ENCODE results near the gene FGFBP1. TPM values are rescaled to one million over a fixed set of nuclear protein-coding genes. Genes with fewer than 3 reads are reported as not detected.
A peak's percentile ranks its signal among the peaks of the same experiment; 100 is the strongest.

Gene FGFBP1
- total RNA-seq, 6 donors from 2014 or later, result 3.1 to 14.4 (median 4.9) TPM; not detected in 2

GRCh38 chr4:15948826-15949225 is 10.3 kb upstream of the FGFBP1 start:
- Histone ChIP-seq H3K36me3 (no peaks in the 10 kb centered on the region), H3K4me1 (no peaks in the 10 kb centered on the region), H3K27ac (no peak overlapping the region), H3K9me3 (no peaks in the 10 kb centered on the region), H3K4me3 (no peak overlapping the region), H3K27me3 (no peaks in the 10 kb centered on the region)
- ATAC-seq (ENCODE audit: low FRiP score in 2 of 2), result no peak
- WGBS, 2 donors, result 95 to 96% methylated on average over 9 of the region's 9 CpGs
- DNase-seq, result no peak
- TF ChIP-seq POLR2AphosphoS5 (IDR thresholded peaks at IDR 0.05) (no peak), EP300 (IDR thresholded peaks at IDR 0.05) (no peak), POLR2A (IDR thresholded peaks at IDR 0.05) (no peak)
- TF ChIP-seq, protein P1, sequence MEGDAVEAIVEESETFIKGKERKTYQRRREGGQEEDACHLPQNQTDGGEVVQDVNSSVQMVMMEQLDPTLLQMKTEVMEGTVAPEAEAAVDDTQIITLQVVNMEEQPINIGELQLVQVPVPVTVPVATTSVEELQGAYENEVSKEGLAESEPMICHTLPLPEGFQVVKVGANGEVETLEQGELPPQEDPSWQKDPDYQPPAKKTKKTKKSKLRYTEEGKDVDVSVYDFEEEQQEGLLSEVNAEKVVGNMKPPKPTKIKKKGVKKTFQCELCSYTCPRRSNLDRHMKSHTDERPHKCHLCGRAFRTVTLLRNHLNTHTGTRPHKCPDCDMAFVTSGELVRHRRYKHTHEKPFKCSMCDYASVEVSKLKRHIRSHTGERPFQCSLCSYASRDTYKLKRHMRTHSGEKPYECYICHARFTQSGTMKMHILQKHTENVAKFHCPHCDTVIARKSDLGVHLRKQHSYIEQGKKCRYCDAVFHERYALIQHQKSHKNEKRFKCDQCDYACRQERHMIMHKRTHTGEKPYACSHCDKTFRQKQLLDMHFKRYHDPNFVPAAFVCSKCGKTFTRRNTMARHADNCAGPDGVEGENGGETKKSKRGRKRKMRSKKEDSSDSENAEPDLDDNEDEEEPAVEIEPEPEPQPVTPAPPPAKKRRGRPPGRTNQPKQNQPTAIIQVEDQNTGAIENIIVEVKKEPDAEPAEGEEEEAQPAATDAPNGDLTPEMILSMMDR (IDR thresholded peaks at IDR 0.05), result no peak

GRCh38 chr4:15947684-15948083 is 9.1 kb upstream of the FGFBP1 start:
- TF ChIP-seq, protein P1 (IDR thresholded peaks at IDR 0.05), result no peak
- no peak for TF ChIP-seq POLR2AphosphoS5 (IDR thresholded peaks at IDR 0.05)
- no peak for TF ChIP-seq POLR2A (IDR thresholded peaks at IDR 0.05)
- no peak for TF ChIP-seq EP300 (IDR thresholded peaks at IDR 0.05)
- no peaks in the 10 kb centered on the region for H3K36me3 ChIP-seq
- no peak overlapping the region for H3K4me3 ChIP-seq
- H3K9me3 ChIP-seq, result no peaks in the 10 kb centered on the region
- H3K27me3 ChIP-seq, result no peaks in the 10 kb centered on the region
- H3K4me1 ChIP-seq, result no peaks in the 10 kb centered on the region
- ATAC-seq (ENCODE audit: low FRiP score in 2 of 2), result no peak
- H3K27ac ChIP-seq, result no peak overlapping the region
- WGBS, 2 donors, result 88 to 89% methylated on average over 8 of the region's 8 CpGs
- DNase-seq, result no peak

GRCh38 chr4:15945516-15945915 is 7.0 kb upstream of the FGFBP1 start:
- 0 to 8% methylated on average over 1 of the region's 1 CpG for WGBS, 2 donors
- DNase-seq (no peak), ATAC-seq (ENCODE audit: low FRiP score in 2 of 2) (peak in 1 of 2 donors; percentile 55)
- no peaks in the 10 kb centered on the region for H3K27me3 ChIP-seq
- TF ChIP-seq POLR2AphosphoS5 (IDR thresholded peaks at IDR 0.05) (no peak), EP300 (IDR thresholded peaks at IDR 0.05) (no peak), POLR2A (IDR thresholded peaks at IDR 0.05) (no peak)
- TF ChIP-seq, protein P1 (IDR thresholded peaks at IDR 0.05), result no peak
- H3K4me1 ChIP-seq, result no peaks in the 10 kb centered on the region
- H3K36me3 ChIP-seq, result no peaks in the 10 kb centered on the region
- no peak overlapping the region for H3K27ac ChIP-seq
- H3K4me3 ChIP-seq, result no peak overlapping the region
- no peaks in the 10 kb centered on the region for H3K9me3 ChIP-seq

DNA sequence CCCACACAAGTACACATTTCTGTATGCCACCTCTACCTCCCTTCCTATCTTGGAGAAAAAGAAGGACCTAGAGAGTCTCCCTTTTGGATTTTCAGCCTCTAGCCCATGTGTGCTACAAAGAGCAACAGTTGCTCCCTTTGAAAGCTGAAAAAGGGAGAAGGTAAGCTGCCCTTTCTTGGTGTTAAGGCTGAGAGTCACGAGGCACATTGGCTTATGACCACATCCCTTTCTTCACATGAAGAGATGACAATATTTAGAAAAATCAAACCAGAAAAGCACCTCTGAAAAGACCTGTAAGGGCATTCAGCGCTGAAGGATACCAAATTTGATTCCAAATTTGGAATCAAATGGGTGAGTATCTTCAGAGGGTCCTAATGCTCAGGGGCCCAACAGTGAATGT is 6.4 kb upstream of the FGFBP1 start:
- Histone ChIP-seq H3K36me3 (no peaks in the 10 kb centered on the region), H3K4me1 (no peaks in the 10 kb centered on the region), H3K27me3 (no peaks in the 10 kb centered on the region), H3K4me3 (no peak overlapping the region), H3K27ac (no peak overlapping the region), H3K9me3 (no peaks in the 10 kb centered on the region)
- no peak for TF ChIP-seq POLR2AphosphoS5 (IDR thresholded peaks at IDR 0.05)
- TF ChIP-seq, protein P1 (IDR thresholded peaks at IDR 0.05), result no peak
- no peak for TF ChIP-seq EP300 (IDR thresholded peaks at IDR 0.05)
- TF ChIP-seq POLR2A (IDR thresholded peaks at IDR 0.05), result no peak
- 55 to 71% methylated on average over 2 of the region's 2 CpGs for WGBS, 2 donors
- no peak for DNase-seq
- ATAC-seq (ENCODE audit: low FRiP score in 2 of 2), result no peak

DNA sequence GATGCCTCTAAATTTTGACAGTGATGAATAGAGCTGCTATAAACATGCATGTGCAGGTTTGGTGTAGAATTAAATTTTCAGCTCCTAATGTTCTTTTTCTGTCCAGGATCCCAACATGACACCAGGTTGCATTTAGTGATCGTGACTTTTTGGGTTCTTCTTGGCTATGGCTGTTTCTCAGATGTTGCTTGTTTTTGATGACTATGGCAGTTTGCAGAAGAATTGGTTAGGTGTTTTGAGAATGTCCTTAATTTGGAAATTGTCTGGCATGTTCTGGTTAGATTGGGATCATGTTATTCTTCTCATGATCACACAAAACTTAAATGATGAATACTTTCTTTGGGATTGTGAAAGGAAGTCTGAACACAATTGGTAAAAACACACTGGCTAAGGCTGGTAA is 3.7 kb upstream of the FGFBP1 start:
- no peak overlapping the region for H3K27ac ChIP-seq
- peaks cover 0 to 4% (median 2%) of the 10 kb centered on the region in 4 donors for H3K4me1 ChIP-seq
- H3K9me3 ChIP-seq, result no peaks in the 10 kb centered on the region
- no peaks in the 10 kb centered on the region for H3K36me3 ChIP-seq
- H3K4me3 ChIP-seq, result no peak overlapping the region
- H3K27me3 ChIP-seq, result no peaks in the 10 kb centered on the region
- ATAC-seq (ENCODE audit: low FRiP score in 2 of 2) (no peak), DNase-seq (no peak)
- 95 to 100% methylated on average over 1 of the region's 1 CpG for WGBS, 2 donors
- TF ChIP-seq, protein P1 (IDR thresholded peaks at IDR 0.05), result no peak
- TF ChIP-seq POLR2AphosphoS5 (IDR thresholded peaks at IDR 0.05) (no peak), POLR2A (IDR thresholded peaks at IDR 0.05) (no peak), EP300 (IDR thresholded peaks at IDR 0.05) (no peak)

Data from upper lobe of left lung (tissue), 6 donors.